ENCODE data around the gene OCA2. TPM values are rescaled to one million over a fixed set of nuclear protein-coding genes. Genes with fewer than 3 reads are reported as not detected.

OCA2 gene
- total and polyA plus RNA-seq, 7 donors, result 0.36 to 0.41 TPM; not detected in 5

DNA sequence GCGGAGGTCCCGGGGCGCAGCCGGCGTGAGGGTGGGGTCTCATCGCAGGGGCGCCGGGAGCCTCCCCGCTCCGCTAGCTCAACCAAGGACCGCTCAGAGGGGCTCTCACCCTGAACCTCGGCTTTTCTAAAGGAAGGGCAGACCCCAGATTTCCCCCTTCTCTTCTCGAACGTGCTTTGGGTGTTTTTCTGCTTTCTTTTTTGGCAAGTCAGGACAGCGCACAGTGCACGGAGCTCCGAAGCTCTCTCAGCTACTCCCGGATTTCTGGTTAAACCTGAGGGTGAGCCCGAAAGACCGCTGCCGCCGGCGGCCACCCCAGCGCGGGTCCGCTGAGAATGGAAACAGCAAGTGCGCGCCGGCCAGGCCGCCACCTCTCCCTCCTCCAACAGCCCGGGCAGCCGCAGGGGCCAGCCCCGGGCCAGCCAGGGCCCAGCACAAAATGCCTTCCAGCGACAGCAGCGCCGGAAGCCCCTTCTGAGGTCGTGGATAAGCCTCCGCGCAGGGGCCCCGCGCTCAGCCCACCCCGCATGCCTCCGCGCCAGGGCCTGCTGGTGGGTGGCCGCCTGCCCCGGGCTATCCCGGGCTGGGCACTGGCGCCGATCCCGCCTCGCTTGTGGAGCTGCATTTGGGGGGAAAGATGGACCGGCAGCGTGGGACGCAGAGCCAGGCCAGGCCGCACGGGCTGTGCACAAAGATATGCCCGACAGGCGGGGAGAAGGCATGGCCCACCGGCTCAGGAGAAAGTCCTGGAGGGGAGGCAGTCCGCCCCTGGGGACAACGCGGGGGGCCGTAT lies 8.2 kb upstream of the OCA2 start:
- 5 to 21% methylated on average over 63 of the region's 63 CpGs for WGBS, 2 donors
- TF ChIP-seq POLR2AphosphoS5 (IDR thresholded peaks at IDR 0.05) (no peak), POLR2A (IDR thresholded peaks at IDR 0.05) (no peak), EP300 (IDR thresholded peaks at IDR 0.05) (no peak)
- TF ChIP-seq, protein P1, sequence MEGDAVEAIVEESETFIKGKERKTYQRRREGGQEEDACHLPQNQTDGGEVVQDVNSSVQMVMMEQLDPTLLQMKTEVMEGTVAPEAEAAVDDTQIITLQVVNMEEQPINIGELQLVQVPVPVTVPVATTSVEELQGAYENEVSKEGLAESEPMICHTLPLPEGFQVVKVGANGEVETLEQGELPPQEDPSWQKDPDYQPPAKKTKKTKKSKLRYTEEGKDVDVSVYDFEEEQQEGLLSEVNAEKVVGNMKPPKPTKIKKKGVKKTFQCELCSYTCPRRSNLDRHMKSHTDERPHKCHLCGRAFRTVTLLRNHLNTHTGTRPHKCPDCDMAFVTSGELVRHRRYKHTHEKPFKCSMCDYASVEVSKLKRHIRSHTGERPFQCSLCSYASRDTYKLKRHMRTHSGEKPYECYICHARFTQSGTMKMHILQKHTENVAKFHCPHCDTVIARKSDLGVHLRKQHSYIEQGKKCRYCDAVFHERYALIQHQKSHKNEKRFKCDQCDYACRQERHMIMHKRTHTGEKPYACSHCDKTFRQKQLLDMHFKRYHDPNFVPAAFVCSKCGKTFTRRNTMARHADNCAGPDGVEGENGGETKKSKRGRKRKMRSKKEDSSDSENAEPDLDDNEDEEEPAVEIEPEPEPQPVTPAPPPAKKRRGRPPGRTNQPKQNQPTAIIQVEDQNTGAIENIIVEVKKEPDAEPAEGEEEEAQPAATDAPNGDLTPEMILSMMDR (IDR thresholded peaks at IDR 0.05), result no peak
- Histone ChIP-seq H3K9me3 (no peaks in the 10 kb centered on the region), H3K4me1 (peaks cover 0 to 19% (median 18%) of the 10 kb centered on the region in 4 donors), H3K27ac (peak overlapping the region in 1 of 4 donors; percentile 14), H3K4me3 (peak overlapping the region; percentile 27 to 55 (median 48)), H3K27me3 (peaks cover 6 to 53% (median 34%) of the 10 kb centered on the region in 3 donors), H3K36me3 (peaks cover 0 to 14% (median 11%) of the 10 kb centered on the region in 4 donors)
- intact Hi-C loops (cut with DNase I), result no loop called here
- peak; percentile 57 for DNase-seq

DNA sequence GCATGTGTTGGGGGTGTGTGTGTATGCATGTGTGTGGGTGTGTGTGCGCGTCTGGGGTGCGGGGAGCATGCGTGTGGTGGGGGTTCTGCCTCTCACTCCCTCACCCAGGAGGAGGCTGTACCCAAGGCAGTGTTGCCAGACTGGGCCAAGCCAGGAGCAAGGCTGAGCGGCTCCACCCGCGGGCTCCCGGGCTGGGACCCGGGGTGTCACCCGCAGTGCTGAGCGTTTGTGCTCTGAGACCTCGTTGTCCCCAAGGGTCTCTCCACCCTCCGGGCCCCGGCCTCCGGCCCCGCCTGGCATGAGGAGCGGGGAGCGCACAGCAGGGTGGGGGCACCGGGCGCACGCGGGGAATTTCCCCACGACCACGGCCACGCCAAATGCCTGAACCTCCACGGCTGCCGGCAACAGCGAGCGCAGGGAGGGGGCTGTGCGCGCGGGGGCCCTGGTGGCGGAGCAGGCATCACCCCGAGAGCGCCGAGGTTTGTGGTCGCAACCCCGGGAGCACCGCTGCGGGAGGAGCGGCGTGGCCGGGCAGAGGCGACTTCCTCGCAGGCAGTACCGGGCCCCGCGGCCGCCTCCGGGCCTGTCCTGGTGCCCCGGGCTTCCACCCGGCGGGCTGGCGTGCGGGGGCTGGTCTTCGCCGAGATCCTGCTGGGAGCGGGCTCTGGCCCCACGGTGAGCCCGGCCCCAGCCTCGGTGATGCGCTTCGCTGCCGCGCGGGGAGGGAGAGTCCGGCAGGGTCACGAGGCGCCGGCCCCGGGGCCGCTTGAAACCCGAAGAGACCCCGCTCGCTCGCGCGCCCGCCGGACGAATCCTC lies 7.4 kb upstream of the OCA2 start:
- peaks cover 6 to 60% (median 34%) of the 10 kb centered on the region in 3 donors for H3K27me3 ChIP-seq
- peak overlapping the region in 1 of 4 donors; percentile 14 for H3K27ac ChIP-seq
- intact Hi-C loops (cut with DNase I), result no loop called here
- peaks cover 0 to 19% (median 18%) of the 10 kb centered on the region in 4 donors for H3K4me1 ChIP-seq
- DNase-seq, result peak; percentile 62
- peaks cover 0 to 6% (median 4%) of the 10 kb centered on the region in 4 donors for H3K36me3 ChIP-seq
- 4 to 5% methylated on average over 81 of the region's 81 CpGs for WGBS, 2 donors
- peak overlapping the region; percentile 27 to 55 (median 48) for H3K4me3 ChIP-seq
- TF ChIP-seq POLR2AphosphoS5 (IDR thresholded peaks at IDR 0.05), result no peak
- TF ChIP-seq, protein P1 (IDR thresholded peaks at IDR 0.05), result no peak
- no peak for TF ChIP-seq EP300 (IDR thresholded peaks at IDR 0.05)
- no peak for TF ChIP-seq POLR2A (IDR thresholded peaks at IDR 0.05)
- H3K9me3 ChIP-seq, result no peaks in the 10 kb centered on the region

DNA sequence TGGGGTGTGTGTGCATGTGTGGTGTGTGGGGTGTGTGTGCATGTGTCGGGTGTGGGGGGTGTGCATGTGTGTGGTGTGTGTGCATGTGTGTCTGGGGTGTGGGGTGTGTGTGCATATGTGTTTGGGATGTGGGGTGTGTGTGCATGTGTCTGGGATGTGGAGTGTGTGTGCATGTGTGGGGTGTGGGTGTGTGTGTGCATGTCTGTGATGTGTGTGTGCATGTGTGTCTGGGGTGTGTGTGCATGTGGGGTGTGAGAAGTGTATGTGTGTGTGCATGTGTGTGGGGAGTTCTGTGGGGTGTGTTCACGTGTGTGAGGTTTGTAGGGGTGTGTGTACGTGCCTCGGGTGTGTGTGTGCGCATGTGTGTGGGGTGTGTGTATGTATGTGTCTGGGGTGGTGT lies 6.7 kb upstream of the OCA2 start:
- peaks cover 0 to 19% (median 18%) of the 10 kb centered on the region in 4 donors for H3K4me1 ChIP-seq
- peaks cover 6 to 67% (median 35%) of the 10 kb centered on the region in 3 donors for H3K27me3 ChIP-seq
- intact Hi-C loops (cut with DNase I), result no loop called here
- no peak overlapping the region for H3K27ac ChIP-seq
- H3K36me3 ChIP-seq, result no peaks in the 10 kb centered on the region
- no peaks in the 10 kb centered on the region for H3K9me3 ChIP-seq
- no peak overlapping the region for H3K4me3 ChIP-seq
- WGBS, 2 donors, result 62 to 90% methylated on average over 5 of the region's 5 CpGs
- TF ChIP-seq POLR2A (IDR thresholded peaks at IDR 0.05) (no peak), POLR2AphosphoS5 (IDR thresholded peaks at IDR 0.05) (no peak), EP300 (IDR thresholded peaks at IDR 0.05) (no peak)
- TF ChIP-seq, protein P1 (IDR thresholded peaks at IDR 0.05), result no peak
- peak; percentile 20 for DNase-seq

DNA sequence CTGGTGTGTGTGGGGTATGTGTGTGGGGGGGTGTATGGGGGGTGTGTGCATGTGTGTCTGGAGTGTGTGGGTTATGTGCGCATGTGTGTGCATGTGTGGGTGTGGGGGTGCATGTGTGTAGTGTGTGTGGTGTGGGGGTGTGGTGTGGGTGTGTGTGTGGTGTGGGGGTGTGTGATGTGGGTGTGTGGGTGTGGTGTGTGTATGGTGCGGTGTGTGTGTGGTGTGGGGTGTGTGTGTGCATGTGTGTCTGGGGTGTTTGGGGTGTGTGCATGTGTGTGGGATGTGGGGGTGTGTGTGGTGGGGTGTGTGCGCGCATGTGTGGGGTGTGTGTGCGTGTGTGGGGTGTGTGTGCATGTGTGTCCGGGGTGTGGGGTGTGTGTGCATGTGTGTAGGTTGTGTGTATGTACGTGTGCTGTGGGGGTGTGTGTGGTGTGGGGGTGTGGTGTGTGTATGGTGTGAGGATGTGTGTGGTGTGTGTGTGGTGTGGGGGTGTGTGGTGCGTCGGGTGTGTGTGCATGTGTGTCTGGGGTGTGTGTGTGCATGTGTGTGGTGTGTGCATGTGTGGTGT lies 6.2 kb upstream of the OCA2 start:
- TF ChIP-seq, protein P1 (IDR thresholded peaks at IDR 0.05), result no peak
- TF ChIP-seq POLR2A (IDR thresholded peaks at IDR 0.05) (no peak), EP300 (IDR thresholded peaks at IDR 0.05) (no peak), POLR2AphosphoS5 (IDR thresholded peaks at IDR 0.05) (no peak)
- Histone ChIP-seq H3K27ac (no peak overlapping the region), H3K36me3 (no peaks in the 10 kb centered on the region), H3K4me1 (peaks cover 0 to 19% (median 18%) of the 10 kb centered on the region in 4 donors), H3K27me3 (peaks cover 6 to 71% (median 40%) of the 10 kb centered on the region in 3 donors), H3K4me3 (no peak overlapping the region), H3K9me3 (no peaks in the 10 kb centered on the region)
- intact Hi-C loops (cut with DNase I), result no loop called here
- 93 to 97% methylated on average over 9 of the region's 9 CpGs for WGBS, 2 donors
- DNase-seq, result peak; percentile 50
